ENCODE measurements around the gene CCDC6.

Gene CCDC6

GRCh38 chr10:59809644-59809974, 96.7 kb downstream of the CCDC6 start:
- DNase-seq = no peak
- Mint-ChIP-seq H3K27me3 (ENCODE audit: low read depth, poor library complexity) (no peaks in the 10 kb centered on the region), H3K36me3 (ENCODE audit: low read depth) (peaks cover 63% of the 10 kb centered on the region), H3K9me3 (no peaks in the 10 kb centered on the region), H3K27ac (no peak overlapping the region), H3K4me1 (no peaks in the 10 kb centered on the region), H3K4me3 (no peak overlapping the region)
- TF ChIP-seq CTCF (IDR thresholded peaks at IDR 0.05) = no peak

- Mint-ChIP-seq H3K4me3 (no peak overlapping the region), H3K4me1 (no peaks in the 10 kb centered on the region), H3K9me3 (no peaks in the 10 kb centered on the region), H3K27ac (no peak overlapping the region), H3K36me3 (ENCODE audit: low read depth) (peaks cover 67% of the 10 kb centered on the region), H3K27me3 (ENCODE audit: low read depth, poor library complexity) (no peaks in the 10 kb centered on the region)
- peak; percentile 75 for DNase-seq
- TF ChIP-seq CTCF (IDR thresholded peaks at IDR 0.05) = peak; percentile 68
Observed at GRCh38 chr10:59808896-59809643, 97.3 kb downstream of the CCDC6 start.

DNA sequence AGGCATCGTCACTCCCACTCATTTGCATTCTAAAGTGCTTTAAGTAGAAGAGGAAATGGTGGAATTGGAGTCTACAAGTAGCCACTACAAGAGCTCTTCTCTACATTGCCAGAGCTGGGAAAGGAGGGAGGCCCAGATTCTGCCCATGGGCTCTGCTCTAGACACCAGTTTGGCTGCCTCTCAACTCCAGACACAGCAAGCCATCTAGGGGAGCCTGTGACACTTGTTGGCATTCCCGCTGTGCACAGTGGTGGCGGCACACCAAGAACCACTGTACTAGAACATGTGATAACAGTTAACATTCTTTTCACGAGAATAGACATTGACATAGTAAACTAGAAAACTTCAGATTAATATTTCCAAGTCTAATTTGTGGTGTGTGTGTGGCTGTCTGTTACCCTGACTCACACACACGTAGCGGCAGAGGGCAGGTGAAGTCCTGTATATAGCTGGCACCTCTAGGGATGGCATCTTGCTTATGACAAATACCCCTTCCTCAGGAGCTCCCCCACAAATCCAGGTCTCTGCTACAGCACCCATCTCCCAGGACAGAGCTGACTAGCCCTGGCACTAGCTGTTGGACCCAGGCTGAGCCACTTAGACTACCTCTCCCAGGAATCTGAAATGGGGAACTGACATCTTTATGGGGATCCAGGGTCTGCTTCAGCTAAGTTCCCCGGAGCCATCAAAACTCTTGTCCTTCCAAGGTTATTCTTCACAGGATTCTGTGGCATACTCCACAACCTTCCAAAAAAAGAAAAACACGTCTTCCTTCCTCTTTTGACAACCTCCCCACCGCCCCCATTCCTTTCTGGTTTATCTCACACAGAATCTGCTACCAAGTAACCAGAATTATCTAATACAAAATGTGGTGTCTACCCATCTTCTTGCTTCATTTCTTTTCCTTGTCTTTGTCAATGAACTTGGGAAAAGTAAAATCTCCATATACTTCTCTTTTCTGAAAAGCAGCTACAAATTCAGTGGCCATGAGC, 98.4 kb downstream of the CCDC6 start:
- Mint-ChIP-seq H3K4me1 (no peaks in the 10 kb centered on the region), H3K27ac (no peak overlapping the region), H3K4me3 (no peak overlapping the region), H3K36me3 (ENCODE audit: low read depth) (peaks cover 69% of the 10 kb centered on the region), H3K27me3 (ENCODE audit: low read depth, poor library complexity) (no peaks in the 10 kb centered on the region), H3K9me3 (no peaks in the 10 kb centered on the region)
- DNase-seq = no peak
- TF ChIP-seq CTCF (IDR thresholded peaks at IDR 0.05) = no peak

- no peaks in the 10 kb centered on the region for H3K27me3 Mint-ChIP-seq (ENCODE audit: low read depth, poor library complexity)
- H3K4me3 Mint-ChIP-seq = no peak overlapping the region
- no peaks in the 10 kb centered on the region for H3K9me3 Mint-ChIP-seq
- H3K36me3 Mint-ChIP-seq (ENCODE audit: low read depth) = peaks cover 61% of the 10 kb centered on the region
- peak; percentile 40 for DNase-seq
- no peaks in the 10 kb centered on the region for H3K4me1 Mint-ChIP-seq
- TF ChIP-seq CTCF (IDR thresholded peaks at IDR 0.05) = peak; percentile 45
- H3K27ac Mint-ChIP-seq = no peak overlapping the region
Observed at GRCh38 chr10:59805014-59805413, 101.3 kb downstream of the CCDC6 start.

- TF ChIP-seq CTCF (IDR thresholded peaks at IDR 0.05) = no peak
- no peak for DNase-seq
- Mint-ChIP-seq H3K4me3 (no peak overlapping the region), H3K27me3 (ENCODE audit: low read depth, poor library complexity) (no peaks in the 10 kb centered on the region), H3K4me1 (no peaks in the 10 kb centered on the region), H3K9me3 (no peaks in the 10 kb centered on the region), H3K36me3 (ENCODE audit: low read depth) (peaks cover 65% of the 10 kb centered on the region), H3K27ac (no peak overlapping the region)
Observed at GRCh38 chr10:59804220-59804619, 102.1 kb downstream of the CCDC6 start.

Measured in nephron progenitor cell (in vitro differentiated cells).